WERI-Rb-1 (cell line): ENCODE data around the gene DNAJB6.

Experiments
- DNase-seq: peaks from one replicate; pipeline ENCODE4 v3.0.0-alpha.2; 2020
- H3K27ac ChIP-seq: fragments of 250-450 bp; sonication (Bioruptor Pico); 2 replicates; pipeline ENCODE4 v1.5.1; 2020; ENCODE audit warnings: mild to moderate bottlenecking, moderate library complexity
- H3K27me3 ChIP-seq: fragments of 250-450 bp; sonication (Bioruptor Pico); 2 replicates; pipeline ENCODE4 v1.5.1; 2021; ENCODE audit warnings: mild to moderate bottlenecking, low read depth, moderate library complexity; ENCODE audit not compliant: insufficient read depth, severe bottlenecking
- H3K36me3 ChIP-seq: fragments of 250-450 bp; sonication (Bioruptor Pico); 2 replicates; pipeline ENCODE4 v1.5.1; 2020; ENCODE audit warnings: mild to moderate bottlenecking, moderate library complexity
- H3K4me3 ChIP-seq: 2 replicates; pipeline ENCODE4 v1.5.1; 2011; ENCODE audit warnings: low read depth, mild to moderate bottlenecking, control low read depth, low read length
- H3K9me3 ChIP-seq: fragments of 250-450 bp; sonication (Bioruptor Pico); 2 replicates; pipeline ENCODE4 v1.5.1; 2021; ENCODE audit warnings: mild to moderate bottlenecking, moderate library complexity; ENCODE audit not compliant: severe bottlenecking
- TF ChIP-seq, protein P1 (sequence below): IDR thresholded peaks from 2 replicates; pipeline ENCODE4 v1.5.1; 2011; ENCODE audit warnings: low read depth, mild to moderate bottlenecking, control low read depth, inconsistent platforms, low read length

Gene DNAJB6

DNA sequence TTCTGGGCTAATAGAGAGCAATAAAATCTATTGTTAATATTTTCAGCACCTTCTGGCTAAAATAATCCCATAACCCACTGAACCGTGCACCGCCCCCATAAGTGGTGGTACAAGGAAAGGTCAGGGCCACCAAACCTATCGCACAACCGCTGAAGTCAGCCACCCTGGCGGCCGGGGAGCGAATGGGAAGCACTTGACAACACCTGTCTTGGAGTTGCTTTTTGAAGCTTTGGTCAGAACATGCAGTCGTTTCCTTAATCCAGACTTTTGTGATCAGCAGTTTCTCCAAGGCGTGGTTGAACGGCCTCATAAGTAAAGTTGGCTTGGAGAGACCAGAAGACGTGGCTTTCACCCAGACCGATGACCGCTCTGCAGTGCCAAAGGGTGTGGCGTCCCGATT is 97.4 kb downstream of the DNAJB6 start:
- Histone ChIP-seq H3K27me3 (no peaks in the 10 kb centered on the region), H3K27ac (no peak overlapping the region), H3K9me3 (no peaks in the 10 kb centered on the region), H3K36me3 (no peaks in the 10 kb centered on the region), H3K4me3 (no peak overlapping the region)
- TF ChIP-seq, protein P1, sequence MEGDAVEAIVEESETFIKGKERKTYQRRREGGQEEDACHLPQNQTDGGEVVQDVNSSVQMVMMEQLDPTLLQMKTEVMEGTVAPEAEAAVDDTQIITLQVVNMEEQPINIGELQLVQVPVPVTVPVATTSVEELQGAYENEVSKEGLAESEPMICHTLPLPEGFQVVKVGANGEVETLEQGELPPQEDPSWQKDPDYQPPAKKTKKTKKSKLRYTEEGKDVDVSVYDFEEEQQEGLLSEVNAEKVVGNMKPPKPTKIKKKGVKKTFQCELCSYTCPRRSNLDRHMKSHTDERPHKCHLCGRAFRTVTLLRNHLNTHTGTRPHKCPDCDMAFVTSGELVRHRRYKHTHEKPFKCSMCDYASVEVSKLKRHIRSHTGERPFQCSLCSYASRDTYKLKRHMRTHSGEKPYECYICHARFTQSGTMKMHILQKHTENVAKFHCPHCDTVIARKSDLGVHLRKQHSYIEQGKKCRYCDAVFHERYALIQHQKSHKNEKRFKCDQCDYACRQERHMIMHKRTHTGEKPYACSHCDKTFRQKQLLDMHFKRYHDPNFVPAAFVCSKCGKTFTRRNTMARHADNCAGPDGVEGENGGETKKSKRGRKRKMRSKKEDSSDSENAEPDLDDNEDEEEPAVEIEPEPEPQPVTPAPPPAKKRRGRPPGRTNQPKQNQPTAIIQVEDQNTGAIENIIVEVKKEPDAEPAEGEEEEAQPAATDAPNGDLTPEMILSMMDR: no peak
- no peak for DNase-seq

DNA sequence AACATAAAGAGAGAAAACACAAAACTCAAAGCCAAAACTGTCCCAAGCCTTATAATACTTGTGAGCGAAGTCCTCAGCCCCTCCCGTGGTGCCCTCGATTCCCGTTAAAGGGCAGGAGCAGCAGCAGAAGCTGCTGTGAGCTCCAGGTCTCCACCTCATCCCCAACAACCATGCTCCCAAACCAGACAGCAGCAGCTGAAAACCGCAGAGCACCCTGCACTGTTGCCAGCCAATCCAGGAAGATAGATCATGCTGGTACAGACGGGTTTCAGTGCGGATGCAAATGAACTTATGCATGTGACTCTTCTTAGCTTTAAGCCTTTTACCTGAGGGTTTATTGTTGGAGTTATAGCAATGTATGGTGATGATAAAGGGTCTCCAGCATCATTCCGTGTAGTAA is 97.9 kb downstream of the DNAJB6 start:
- no peaks in the 10 kb centered on the region for H3K27me3 ChIP-seq
- TF ChIP-seq, protein P1: no peak

DNA sequence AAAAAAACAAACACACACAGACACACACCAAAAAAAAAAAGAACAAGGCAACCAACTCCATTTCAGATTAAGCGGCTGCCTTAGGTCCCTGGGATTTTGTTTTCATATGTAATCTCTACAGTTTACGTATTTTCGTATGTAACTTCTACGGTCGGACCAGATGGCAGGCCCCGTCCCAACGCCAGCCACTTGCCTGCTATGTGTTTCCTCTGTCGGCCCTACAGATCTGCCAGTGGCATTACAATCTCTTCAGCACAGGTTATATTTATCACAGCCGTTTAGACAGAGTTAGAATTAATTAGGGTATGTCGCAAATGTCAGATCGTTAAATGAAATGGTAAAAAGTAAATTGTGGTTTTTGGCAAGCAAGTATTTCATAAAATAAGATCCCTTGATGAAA is 99.3 kb downstream of the DNAJB6 start:
- Histone ChIP-seq H3K4me3 (no peak overlapping the region), H3K36me3 (no peaks in the 10 kb centered on the region), H3K9me3 (no peaks in the 10 kb centered on the region), H3K27ac (no peak overlapping the region), H3K27me3 (no peaks in the 10 kb centered on the region)
- TF ChIP-seq, protein P1: no peak
- no peak for DNase-seq

More for the DNA sequence above, 97.9 kb downstream of the DNAJB6 start:
- DNase-seq: no peak
- Histone ChIP-seq H3K36me3 (no peaks in the 10 kb centered on the region), H3K9me3 (no peaks in the 10 kb centered on the region), H3K4me3 (no peak overlapping the region), H3K27ac (no peak overlapping the region)

DNA sequence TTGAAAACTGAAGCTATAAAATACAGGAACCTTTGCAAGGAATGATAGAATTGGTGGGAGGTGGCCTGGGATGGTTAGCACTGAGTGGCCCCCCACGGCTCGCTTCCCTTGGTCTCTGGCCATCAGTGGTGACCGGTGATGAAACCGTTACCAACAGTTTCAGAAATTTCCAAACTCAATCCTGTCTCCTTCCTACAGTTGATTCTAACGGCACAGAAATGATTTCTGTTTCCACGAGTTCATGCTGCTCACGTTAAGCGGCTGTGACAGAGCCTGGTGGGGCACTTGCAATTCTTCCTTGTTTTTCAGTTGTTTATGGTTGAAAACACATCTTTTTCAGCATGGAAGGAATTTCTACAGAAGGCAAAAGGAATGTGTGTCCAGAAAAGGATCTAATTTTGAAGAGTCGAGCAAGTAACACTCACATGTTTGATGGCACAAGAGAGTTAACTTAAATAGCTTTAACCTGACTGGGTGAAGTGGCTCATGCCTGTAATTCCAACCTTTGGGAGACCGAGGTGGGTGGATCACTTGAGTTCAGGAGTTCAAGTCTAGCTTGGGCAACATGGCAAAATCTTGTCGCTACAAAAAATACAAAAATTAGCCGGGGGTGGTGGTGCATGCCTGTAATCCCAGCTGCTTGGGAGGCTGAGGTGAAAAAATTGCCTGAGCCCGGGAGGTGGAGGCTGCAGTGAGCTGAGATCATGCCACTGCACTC is 100.1 kb downstream of the DNAJB6 start:
- Histone ChIP-seq H3K36me3 (no peaks in the 10 kb centered on the region), H3K27ac (no peak overlapping the region), H3K9me3 (no peaks in the 10 kb centered on the region), H3K27me3 (no peaks in the 10 kb centered on the region), H3K4me3 (no peak overlapping the region)
- no peak for DNase-seq
- TF ChIP-seq, protein P1: no peak

DNA sequence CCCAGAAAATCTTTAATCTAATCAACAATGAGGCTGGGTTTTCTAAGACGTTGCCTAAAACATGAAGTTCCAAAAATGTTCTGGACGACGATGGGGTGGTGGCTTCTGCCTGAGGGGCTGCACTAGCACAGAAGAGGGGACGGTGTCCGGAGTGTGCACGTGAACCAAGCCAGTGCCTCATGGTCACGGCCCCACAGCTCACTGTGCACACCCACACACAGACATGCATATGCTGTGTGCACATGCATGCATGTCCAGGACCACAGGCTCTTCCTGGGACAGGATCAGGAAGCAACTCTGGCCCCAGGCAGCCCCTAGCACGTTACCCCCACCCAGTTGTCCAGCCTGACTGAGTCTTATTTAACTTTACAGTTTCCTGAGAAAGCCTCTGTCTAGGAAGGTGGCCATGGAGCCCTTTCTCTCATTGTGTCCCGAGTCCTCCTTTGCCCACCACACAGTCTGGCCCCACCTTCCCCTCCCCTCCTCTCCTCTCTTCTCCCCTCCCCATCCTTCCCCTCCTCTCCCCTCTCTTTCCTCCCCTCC is 100.8 kb downstream of the DNAJB6 start:
- Histone ChIP-seq H3K4me3 (no peak overlapping the region), H3K9me3 (no peaks in the 10 kb centered on the region), H3K27ac (no peak overlapping the region), H3K27me3 (no peaks in the 10 kb centered on the region), H3K36me3 (no peaks in the 10 kb centered on the region)
- TF ChIP-seq, protein P1: no peak
- no peak for DNase-seq
